Mesodermal cell (in vitro differentiated cells): ENCODE data around the gene FNDC7.

Source experiments
- H3K27ac ChIP-seq: 2 replicates; pipeline ENCODE4 v1.7.0; 2013; ENCODE audit warnings: mild to moderate bottlenecking, low read depth, low read length, moderate library complexity; ENCODE audit not compliant: severe bottlenecking
- H3K36me3 ChIP-seq: 2 replicates; pipeline ENCODE4 v1.7.1; 2013; ENCODE audit warnings: mild to moderate bottlenecking, low read length, moderate library complexity; ENCODE audit not compliant: control insufficient read depth, insufficient read depth
- H3K4me1 ChIP-seq: one replicate; pipeline ENCODE4 v1.7.1; 2013; ENCODE audit warnings: mild to moderate bottlenecking, low read length; ENCODE audit not compliant: insufficient read depth, control insufficient read depth, poor library complexity, severe bottlenecking
- H3K4me3 ChIP-seq: 2 replicates; pipeline ENCODE4 v1.7.0; 2013; ENCODE audit warnings: low read length, control low read depth, mild to moderate bottlenecking; ENCODE audit not compliant: insufficient read depth, poor library complexity, severe bottlenecking; ENCODE audit errors: extremely low read depth
- H3K9me3 ChIP-seq: 2 replicates; pipeline ENCODE4 v1.7.1; 2013; ENCODE audit warnings: mild to moderate bottlenecking, low read length, moderate library complexity; ENCODE audit not compliant: control insufficient read depth
- WGBS, 2 experiments: methylation state at CpG; one replicate each; pipeline ENCODE4 v1.1.5; 2013; ENCODE audit warnings: missing lambda C conversion rate in 2 of 2; ENCODE audit not compliant: insufficient coverage in 2 of 2; 5-methylcytosine and 5-hydroxymethylcytosine counted together

Gene FNDC7

GRCh38 chr1:108745980-108746381 lies 33.3 kb downstream of the FNDC7 start:
- 59 to 61% methylated on average over 3 of the region's 3 CpGs for WGBS, 2 experiments
- no peaks in the 10 kb centered on the region for H3K9me3 ChIP-seq
- H3K4me1 ChIP-seq = no peaks in the 10 kb centered on the region
- H3K36me3 ChIP-seq = peaks cover 14% of the 10 kb centered on the region
- H3K27ac ChIP-seq = peak overlapping the region; percentile 3
- no peak overlapping the region for H3K4me3 ChIP-seq

DNA sequence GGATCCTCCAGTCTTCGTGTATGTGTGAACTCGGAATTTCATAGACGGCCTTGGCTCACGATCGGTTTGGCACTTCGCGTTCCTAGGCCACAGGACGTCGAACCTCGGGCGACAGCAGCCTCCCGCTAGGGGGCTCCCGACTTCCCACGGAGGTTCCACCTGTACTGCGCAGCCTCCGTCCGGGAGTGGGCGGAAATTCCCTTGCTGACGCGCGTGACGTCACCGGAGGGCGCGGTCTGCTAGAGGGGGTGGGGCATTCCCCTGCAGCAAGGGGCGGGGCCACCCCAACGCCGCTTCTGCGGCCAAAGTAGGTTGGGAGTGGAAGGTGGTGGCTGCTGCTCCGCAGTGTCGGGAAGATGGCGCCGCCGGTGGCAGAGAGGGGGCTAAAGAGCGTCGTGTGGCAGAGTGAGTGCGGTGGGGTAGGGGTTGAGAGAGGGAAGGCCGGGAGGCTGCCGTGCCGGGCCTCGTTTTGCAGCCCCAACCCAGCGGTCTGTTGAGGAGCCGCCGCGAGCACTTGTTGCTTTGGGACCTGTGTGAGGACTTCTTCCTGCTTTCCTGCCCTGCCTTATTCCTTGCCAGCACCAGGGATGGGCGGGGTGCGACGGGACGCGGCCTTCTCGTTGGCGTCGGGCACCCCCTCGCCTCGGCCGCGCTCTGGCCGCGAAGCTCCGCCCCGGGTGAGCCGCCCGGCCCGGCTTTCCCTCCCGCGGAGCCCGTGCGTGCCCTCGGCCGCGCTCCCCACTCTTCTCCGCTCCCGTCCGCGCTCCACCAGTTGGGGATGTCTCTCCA lies 33.9 kb downstream of the FNDC7 start, which contains the start of gene STXBP3:
Gene STXBP3 (plus strand): TSS at position 293 of the 789 bp plus-strand sequence. CDS start 64 bp downstream, at position 357.
- H3K36me3 ChIP-seq = peaks cover 15% of the 10 kb centered on the region
- 1% methylated on average over 48 to 69 of the region's 75 CpGs for WGBS, 2 experiments
- peak within 1 kb of the TSS; percentile 94 for H3K27ac ChIP-seq
- H3K4me3 ChIP-seq = peak within 1 kb of the TSS; percentile 98
- no peaks in the 10 kb centered on the region for H3K9me3 ChIP-seq
- H3K4me1 ChIP-seq = no peaks in the 10 kb centered on the region

GRCh38 chr1:108747171-108747850 lies 34.6 kb downstream of the FNDC7 start:
- H3K4me1 ChIP-seq = no peaks in the 10 kb centered on the region
- H3K36me3 ChIP-seq = peaks cover 15% of the 10 kb centered on the region
- peak overlapping the region; percentile 94 for H3K27ac ChIP-seq
- WGBS, 2 experiments = 0% methylated on average over 10 to 12 of the region's 15 CpGs
- peak overlapping the region; percentile 98 for H3K4me3 ChIP-seq
- H3K9me3 ChIP-seq = no peaks in the 10 kb centered on the region

- H3K4me1 ChIP-seq = no peaks in the 10 kb centered on the region
- H3K4me3 ChIP-seq = no peak overlapping the region
- WGBS, 2 experiments = 100% methylated on average over 1 of the region's 3 CpGs; no CpG with 5 or more reads in 1 of the 2 experiments
- H3K9me3 ChIP-seq = no peaks in the 10 kb centered on the region
- no peak overlapping the region for H3K27ac ChIP-seq
- H3K36me3 ChIP-seq = peaks cover 15% of the 10 kb centered on the region
Measured at GRCh38 chr1:108747898-108748297, 35.2 kb downstream of the FNDC7 start.

DNA sequence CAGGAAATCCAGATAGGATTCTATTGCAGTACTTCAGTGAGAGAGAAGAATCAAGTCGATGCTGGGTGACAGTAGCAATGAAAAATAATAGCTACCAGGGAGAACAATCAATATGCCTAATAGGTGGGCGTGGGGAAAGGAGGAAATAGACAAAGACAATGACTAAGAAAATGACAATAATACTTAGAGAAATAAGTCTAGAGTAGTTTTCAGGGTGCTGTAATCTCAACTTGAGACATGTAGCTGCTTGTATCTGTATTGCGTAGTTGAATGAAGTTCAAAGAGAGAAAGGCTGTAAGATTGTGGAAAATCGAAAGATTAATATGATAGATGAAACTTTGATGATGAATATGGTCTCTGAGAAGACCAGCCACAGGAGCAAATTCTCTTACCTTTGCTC lies 36.4 kb downstream of the FNDC7 start:
- H3K4me3 ChIP-seq = no peak overlapping the region
- H3K36me3 ChIP-seq = peaks cover 18% of the 10 kb centered on the region
- WGBS, 2 experiments = 92 to 97% methylated on average over 3 of the region's 4 CpGs
- no peaks in the 10 kb centered on the region for H3K4me1 ChIP-seq
- no peaks in the 10 kb centered on the region for H3K9me3 ChIP-seq
- H3K27ac ChIP-seq = no peak overlapping the region

DNA sequence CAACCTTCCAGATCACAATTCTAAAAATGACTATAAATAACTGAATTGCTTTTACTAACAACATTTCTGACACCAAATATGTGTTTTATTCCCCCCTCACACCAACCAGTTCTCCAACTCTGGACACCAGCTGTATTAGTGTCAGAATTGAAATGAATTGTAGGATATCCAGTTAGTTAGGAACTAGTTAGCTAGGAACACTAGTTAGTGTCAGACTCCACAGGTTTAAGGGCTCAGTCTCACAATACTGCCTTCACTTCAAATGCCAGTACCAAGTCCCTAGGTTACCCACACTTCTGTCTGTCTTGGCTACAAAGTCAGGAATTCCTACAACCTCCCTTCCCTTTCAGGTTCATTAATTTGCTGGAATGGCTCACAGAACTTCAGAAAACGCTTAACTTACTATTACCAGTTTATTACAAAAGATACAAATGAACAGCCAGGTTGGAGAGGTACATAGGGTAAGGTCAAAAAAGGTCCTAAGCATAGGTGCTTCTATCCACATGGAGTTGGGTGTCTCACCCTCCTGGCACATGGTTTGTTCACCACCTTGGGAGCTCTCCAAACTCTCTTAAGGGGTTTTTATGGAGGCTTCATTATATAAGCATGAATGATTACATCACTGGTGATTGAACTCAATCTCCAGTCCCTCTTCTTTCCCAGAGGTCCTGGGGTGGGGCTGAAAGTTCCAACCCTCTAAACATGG lies 37.9 kb downstream of the FNDC7 start:
- Histone ChIP-seq H3K27ac (no peak overlapping the region), H3K36me3 (peaks cover 30% of the 10 kb centered on the region), H3K9me3 (no peaks in the 10 kb centered on the region), H3K4me3 (no peak overlapping the region), H3K4me1 (no peaks in the 10 kb centered on the region)
- no CpG with 5 or more reads among the region's 1 CpG for WGBS, 2 experiments

GRCh38 chr1:108753363-108753762 lies 40.7 kb downstream of the FNDC7 start:
- H3K36me3 ChIP-seq = peaks cover 33% of the 10 kb centered on the region
- no peaks in the 10 kb centered on the region for H3K9me3 ChIP-seq
- H3K4me1 ChIP-seq = no peaks in the 10 kb centered on the region
- H3K4me3 ChIP-seq = no peak overlapping the region
- no CpG with 5 or more reads among the region's 3 CpGs for WGBS, 2 experiments
- H3K27ac ChIP-seq = no peak overlapping the region

- Histone ChIP-seq H3K4me3 (no peak overlapping the region), H3K4me1 (no peaks in the 10 kb centered on the region), H3K36me3 (peaks cover 44% of the 10 kb centered on the region), H3K27ac (no peak overlapping the region), H3K9me3 (no peaks in the 10 kb centered on the region)
Measured at GRCh38 chr1:108758796-108759195, 46.1 kb downstream of the FNDC7 start.

- Histone ChIP-seq H3K27ac (no peak overlapping the region), H3K9me3 (no peaks in the 10 kb centered on the region), H3K4me3 (no peak overlapping the region), H3K36me3 (peaks cover 42% of the 10 kb centered on the region), H3K4me1 (no peaks in the 10 kb centered on the region)
- no CpG with 5 or more reads among the region's 1 CpG for WGBS, 2 experiments
Measured at GRCh38 chr1:108767115-108767514, 54.4 kb downstream of the FNDC7 start.

DNA sequence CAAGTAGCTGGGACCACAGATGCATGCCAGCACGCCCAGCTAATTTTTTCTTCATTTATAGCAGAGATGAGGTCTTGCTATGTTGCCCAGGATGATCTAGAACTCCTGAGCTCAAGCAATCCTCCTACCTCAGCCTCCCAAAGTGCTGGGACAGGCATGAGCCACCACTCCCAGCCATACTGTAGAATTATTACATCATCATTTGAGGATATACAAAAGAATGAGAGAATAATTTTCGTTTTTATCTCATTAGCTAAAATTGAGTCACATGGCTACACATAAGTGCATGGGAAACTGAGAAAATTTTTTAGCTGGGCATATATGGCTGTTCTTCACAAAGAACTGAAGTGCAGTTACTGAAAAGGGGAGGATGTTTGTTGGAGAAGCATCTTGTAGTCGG lies 55.0 kb downstream of the FNDC7 start:
- no peak overlapping the region for H3K27ac ChIP-seq
- no peaks in the 10 kb centered on the region for H3K4me1 ChIP-seq
- H3K36me3 ChIP-seq = peaks cover 39% of the 10 kb centered on the region
- WGBS, 2 experiments = 90% methylated on average over 2 of the region's 3 CpGs; no CpG with 5 or more reads in 1 of the 2 experiments
- no peak overlapping the region for H3K4me3 ChIP-seq
- no peaks in the 10 kb centered on the region for H3K9me3 ChIP-seq
